Lower leg skin (tissue), 3 donors: ENCODE measurements around the gene CUL1.

ENCODE experiments used
- CTCF ChIP-seq, 3 donors: fragments of 450-650 bp; IDR thresholded peaks; one replicate each; pipeline ENCODE4 v1.5.1; 2016; ENCODE audit warnings: antibody characterized with exemption in 3 of 3, mild to moderate bottlenecking in 3 of 3, moderate library complexity in 2 of 3
- POLR2A ChIP-seq, 2 donors: fragments of 450-650 bp; IDR thresholded peaks; one replicate each; pipeline ENCODE4 v1.6.1; 2016 to 2017; ENCODE audit warnings: antibody characterized with exemption in 2 of 2, mild to moderate bottlenecking in 1 of 2, moderate library complexity in 1 of 2

- TF ChIP-seq CTCF (IDR thresholded peaks at IDR 0.05) (no peak), POLR2A (IDR thresholded peaks at IDR 0.05) (no peak)
Measured at GRCh38 chr7:148711191-148712102, 12.7 kb downstream of the CUL1 start.
